HG03558 (cell line): Measurements from ENCODE around the gene POLG.

Source experiments
- ATAC-seq: cut with Tn5 transposase; IDR thresholded peaks from one replicate; pipeline ENCODE4 v1.9.1; 2021; ENCODE audit warnings: moderate number of reproducible peaks; ENCODE audit not compliant: unreplicated experiment; ENCODE audit errors: extremely low read depth

Gene POLG

GRCh38 chr15:89370978-89371227 is 36.3 kb upstream of the POLG start:
- ATAC-seq, result no peak

DNA sequence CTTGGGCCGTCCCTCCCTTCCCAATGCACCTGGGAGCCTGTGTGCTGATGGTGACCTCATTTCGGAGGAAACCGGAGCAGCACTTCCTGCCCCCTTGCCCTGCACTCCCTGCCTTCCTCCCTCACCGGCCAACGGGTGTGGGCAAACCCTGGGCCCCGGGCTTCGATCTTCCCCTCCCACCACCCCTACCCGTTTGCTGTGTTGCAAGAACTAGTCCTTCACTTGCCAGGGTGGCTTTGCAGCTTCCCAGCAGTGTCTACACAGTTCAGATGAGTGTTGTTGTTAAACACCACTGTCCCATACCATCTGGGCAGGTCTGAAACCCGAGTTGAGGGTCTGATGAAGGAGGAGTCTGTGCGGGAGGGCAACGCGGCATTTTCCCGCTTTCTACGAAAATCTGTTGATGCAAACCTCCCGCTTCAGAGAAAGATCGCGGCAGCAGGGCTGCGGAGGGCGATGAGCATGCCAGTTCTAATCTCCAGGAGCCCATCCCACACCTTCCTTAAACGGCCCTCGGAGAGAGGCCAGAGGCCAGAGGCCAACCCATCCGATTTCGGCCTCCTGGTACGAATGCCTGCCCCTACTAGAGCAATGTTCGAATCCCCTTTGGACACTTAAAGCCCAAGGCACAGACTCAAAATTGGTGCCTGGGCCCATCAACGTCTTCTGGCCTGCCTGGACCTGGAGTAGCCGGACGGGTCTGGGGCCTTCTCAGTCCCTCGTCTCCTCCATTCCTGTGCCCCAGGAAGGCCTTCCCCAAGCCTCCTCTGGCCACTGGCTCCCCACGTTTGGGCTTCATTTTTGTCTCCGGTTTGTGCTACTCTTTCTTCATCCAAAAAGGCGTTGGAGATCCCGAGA is 35.7 kb upstream of the POLG start:
- no peak for ATAC-seq

- ATAC-seq, result no peak
These were observed 34.8 kb upstream of the POLG start for GRCh38 chr15:89369341-89369947.

GRCh38 chr15:89368566-89369223 is 34.1 kb upstream of the POLG start:
- ATAC-seq, result no peak

GRCh38 chr15:89367485-89368451 is 33.1 kb upstream of the POLG start:
- no peak for ATAC-seq

- ATAC-seq, result no peak
These were observed 32.2 kb upstream of the POLG start for GRCh38 chr15:89366656-89367393.

DNA sequence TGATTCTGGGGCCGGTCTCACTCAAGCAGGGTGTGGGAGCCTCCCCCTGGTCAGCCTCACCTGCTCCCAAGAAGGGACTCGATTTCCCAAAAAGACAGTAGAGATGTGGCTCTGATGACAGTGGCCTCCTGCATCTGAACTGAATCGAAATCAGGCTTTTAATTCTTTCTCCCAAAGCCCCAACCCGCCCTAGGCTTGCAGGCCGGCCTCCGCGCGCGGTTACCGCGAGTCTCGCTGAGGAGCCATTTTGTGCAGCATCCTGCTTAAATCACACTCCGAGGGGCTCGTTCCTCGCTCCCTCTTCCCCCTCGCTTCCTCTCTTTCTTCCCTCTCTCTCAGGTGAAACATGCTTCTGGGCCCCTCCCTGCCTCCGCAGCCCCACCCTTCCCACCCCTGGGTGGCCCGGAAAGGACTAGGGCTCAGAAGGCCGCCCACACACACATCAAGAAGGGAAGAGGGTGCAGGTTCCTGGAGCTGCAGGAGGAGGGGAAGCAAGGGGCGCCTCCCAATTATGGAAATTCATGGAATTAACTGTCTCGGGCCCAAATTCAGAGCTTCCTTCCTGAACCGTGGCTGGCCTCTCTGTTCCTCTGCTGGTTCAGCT is 30.9 kb upstream of the POLG start:
- no peak for ATAC-seq

GRCh38 chr15:89364741-89365450 is 30.3 kb upstream of the POLG start:
- ATAC-seq, result no peak

DNA sequence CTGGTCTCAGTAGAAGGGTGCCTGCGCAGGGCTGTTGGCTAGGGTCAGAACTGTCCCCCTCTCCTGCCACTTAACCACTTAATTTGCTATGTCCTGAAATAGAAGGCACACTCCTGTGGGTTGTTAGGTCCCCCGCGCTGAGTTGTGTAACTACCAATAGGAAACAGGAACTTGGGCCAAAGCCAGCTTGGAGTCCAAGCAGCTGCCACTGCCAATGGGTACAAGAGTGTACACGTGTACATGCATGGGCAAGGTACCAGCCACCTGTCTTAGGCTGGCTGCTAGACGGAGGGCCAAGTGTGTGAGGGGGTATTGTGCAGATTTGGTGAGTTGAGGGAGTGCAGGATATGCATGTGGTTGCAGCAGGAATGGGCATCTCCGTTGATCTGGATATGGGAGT is 29.7 kb upstream of the POLG start:
- no peak for ATAC-seq

DNA sequence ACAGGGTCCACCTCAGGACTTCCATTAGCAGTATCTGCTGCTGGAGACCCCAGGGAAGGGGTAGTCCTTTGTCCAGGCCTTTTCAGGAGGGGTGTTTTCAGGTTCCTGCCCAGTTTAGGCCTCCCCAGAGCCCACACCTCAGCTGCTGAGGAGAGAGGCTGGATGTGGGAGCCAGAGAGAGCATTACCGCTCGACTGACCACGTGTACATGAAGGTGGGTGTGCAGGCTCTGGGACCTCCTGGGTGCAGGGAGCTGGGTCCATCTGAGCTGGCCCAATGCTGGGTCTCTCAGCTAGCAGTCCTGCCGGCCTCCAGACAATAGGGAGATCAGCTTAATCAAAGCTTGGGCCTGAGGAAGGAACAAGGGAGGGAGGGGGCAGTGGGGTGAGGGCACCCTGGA is 29.1 kb upstream of the POLG start:
- ATAC-seq, result no peak

DNA sequence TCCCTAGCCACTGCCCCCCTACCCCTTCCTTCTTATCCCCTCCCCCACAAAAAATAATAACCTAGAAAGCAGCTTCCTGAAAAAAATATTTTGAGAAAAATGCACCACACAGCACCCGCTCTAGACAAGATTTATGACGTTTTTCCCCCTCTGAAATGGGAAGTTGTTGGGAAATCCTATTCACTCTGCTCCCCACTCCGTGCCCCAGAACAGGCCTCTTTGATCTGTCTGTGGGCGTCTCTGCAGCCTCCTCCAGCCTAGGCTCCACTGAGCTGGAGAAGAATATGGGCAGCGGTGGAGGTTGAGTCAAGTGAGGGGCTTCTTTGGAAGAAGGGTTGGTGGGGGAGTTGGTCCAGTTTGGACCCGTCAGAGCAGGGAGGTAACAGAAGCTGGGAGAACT is 28.5 kb upstream of the POLG start:
- no peak for ATAC-seq

DNA sequence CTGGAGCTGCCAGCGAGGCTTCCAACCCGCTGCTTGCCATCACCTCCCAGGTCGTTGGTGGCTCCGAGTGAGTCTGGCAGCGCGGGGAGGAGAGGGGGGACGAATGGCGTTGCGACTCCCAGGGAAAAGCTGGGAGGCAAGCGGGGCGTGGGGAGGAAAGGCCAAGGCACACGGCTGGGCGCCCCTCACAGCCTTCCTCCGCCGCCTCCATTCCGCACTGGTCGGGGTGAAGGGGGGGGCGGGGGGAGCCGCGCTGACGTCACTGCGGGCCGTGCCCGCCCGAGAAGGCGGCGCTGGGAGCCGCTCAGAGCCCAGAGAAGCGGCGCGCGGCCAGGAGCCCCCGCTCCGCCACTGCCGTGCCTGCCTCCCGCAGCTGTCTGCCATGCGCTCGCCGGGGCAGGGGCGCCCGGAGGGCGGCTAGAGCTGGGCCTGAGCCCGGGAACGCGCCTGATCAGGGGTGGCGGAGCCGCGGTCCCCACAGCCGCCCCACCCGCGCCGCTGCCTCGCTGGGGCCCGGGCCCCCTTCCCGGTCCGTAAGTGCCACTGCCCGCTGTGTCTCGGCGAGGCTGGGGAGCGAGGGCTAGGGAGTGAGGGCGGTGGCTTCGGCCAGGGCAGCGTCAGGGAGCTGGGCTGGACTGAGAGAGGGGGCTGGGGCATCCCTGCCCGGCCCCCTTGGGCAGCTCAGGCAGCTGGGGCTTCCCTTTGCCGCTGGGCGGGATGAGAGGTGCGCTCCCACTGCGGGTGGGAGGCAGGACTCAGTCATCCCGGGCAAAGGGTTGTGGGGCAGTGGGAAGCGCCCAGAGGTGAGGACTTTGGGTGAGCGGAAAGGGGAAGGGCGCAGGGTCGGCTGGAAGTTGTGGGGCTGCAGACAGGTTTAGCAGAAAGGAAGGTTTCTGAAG is 27.8 kb upstream of the POLG start:
- no peak for ATAC-seq

GRCh38 chr15:89361451-89362202 is 27.0 kb upstream of the POLG start:
- no peak for ATAC-seq

DNA sequence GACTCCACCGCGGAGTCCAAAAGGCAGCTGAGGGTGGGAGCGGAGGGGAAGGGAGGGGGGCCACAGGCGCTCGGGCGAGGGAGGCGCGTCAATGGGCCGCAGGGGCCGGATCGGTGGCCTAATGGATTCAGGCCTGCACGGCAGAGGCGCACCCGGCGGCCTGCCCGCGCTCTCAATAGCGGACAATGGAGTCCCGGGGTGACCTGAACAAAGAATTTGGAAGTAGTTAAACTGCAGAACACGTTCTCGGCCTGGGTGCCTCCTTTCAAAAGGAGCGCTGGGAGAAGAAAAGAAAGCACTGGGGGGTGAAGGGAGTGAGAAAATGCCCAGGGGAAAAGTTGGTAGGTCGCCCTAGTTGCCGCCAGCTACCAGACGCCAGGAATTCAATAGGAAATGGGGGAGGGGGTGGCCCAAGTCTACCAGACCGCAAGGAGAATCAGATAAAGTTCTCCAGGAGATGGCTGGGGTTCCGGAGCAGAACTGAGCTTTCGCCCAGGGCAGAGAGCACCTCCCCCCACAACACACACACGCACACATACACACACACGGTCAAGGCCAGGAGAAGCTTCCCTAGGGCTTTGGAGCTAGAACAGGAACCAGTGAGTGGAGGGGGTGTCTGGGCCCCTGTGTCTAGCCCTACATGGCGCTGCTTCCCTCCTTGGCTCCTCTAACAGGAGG is 25.8 kb upstream of the POLG start:
- ATAC-seq, result no peak

DNA sequence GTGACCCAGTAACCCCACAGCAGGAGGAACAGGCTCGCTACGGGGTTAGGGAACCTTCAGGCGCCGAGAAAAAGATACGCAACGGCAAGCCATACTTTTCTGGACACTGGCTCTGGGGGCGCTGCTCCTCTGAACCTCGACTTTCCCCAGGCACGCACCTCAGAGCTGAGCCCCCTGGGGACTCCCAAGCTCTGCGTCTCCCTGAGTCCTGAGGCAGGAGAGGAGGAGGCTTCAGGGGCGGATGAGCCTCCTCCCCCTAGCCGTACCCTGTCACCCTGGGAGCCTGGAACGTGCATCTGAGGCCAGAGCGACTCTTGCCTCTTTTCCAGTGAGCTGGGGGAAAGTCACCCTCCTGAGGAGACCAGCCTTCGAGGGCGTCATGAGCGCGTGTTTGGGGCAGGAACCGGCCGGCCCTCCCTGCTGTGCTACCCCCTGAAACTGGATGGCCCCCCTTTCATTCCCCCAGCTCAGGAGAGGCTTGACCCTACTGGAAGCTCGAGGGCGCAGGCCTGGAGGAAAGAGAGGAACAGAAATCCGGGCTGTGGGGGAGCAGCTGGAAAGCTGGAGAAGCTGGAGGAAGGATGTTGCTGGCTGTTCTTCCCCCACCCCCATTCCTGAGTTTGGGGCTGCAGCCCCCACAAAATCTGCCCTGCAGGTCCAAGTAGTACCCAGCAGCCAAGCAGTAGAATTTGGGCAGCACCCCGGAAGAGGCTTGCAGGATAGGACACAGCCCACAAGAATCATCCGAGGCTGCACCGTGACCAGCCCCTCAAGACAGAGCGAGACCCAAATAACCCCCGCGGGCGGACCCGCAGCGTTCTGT is 25.1 kb upstream of the POLG start:
- ATAC-seq, result no peak
